Smooth muscle cell (in vitro differentiated cells): ENCODE data around the gene LINC00237. TPM values are rescaled to one million over a fixed set of nuclear protein-coding genes. Genes with fewer than 3 reads are reported as not detected.

Source experiments
- DNase-seq: peaks from one replicate; lab custom pipeline; 2025; ENCODE audit not compliant: unreplicated experiment; lab: John Stamatoyannopoulos, UW
- H2AFZ ChIP-seq: fragments of 200-600 bp; sonication (generic); 2 replicates; pipeline ENCODE4 v1.6.0; 2016; ENCODE audit warnings: antibody characterized with exemption, low read depth, mild to moderate bottlenecking
- H3F3A ChIP-seq: fragments of 200-600 bp; sonication (generic); 2 replicates; pipeline ENCODE4 v1.6.0; 2017; ENCODE audit warnings: antibody characterized with exemption, low read depth
- H3K27ac ChIP-seq: fragments of 200-600 bp; sonication (generic); 2 replicates; pipeline ENCODE4 v1.5.1; 2016; ENCODE audit warnings: low read depth, mild to moderate bottlenecking
- H3K27me3 ChIP-seq: fragments of 200-600 bp; sonication (generic); 2 replicates; pipeline ENCODE4 v1.6.1; 2016; ENCODE audit warnings: low read depth, mild to moderate bottlenecking
- H3K36me3 ChIP-seq: fragments of 200-600 bp; sonication (generic); 2 replicates; pipeline ENCODE4 v1.5.1; 2016; ENCODE audit warnings: low read depth
- H3K4me1 ChIP-seq: fragments of 200-600 bp; sonication (generic); 2 replicates; pipeline ENCODE4 v1.5.1; 2016; ENCODE audit warnings: low read depth
- H3K4me2 ChIP-seq: fragments of 200-600 bp; sonication (generic); 2 replicates; pipeline ENCODE4 v1.6.0; 2016; ENCODE audit warnings: mild to moderate bottlenecking
- H3K4me3 ChIP-seq: fragments of 200-600 bp; sonication (generic); 2 replicates; pipeline ENCODE4 v1.5.1; 2016; ENCODE audit warnings: mild to moderate bottlenecking
- H3K79me2 ChIP-seq: fragments of 200-600 bp; sonication (generic); 2 replicates; pipeline ENCODE4 v1.6.0; 2016; ENCODE audit warnings: low read depth, mild to moderate bottlenecking
- H3K9ac ChIP-seq: fragments of 200-600 bp; sonication (generic); 2 replicates; pipeline ENCODE4 v1.6.0; 2016; ENCODE audit warnings: low read depth
- H3K9me3 ChIP-seq: fragments of 200-600 bp; sonication (generic); replicated peaks from 2 replicates; pipeline ENCODE4 v1.5.1; 2016; ENCODE audit warnings: low read depth
- H4K20me1 ChIP-seq: fragments of 200-600 bp; sonication (generic); 2 replicates; pipeline ENCODE4 v1.6.0; 2016; ENCODE audit warnings: low read depth
- WGBS: methylation state at CpG from one replicate; pipeline ENCODE4 v1.1.7; 2016; ENCODE audit warnings: low lambda C conversion rate; 5-methylcytosine and 5-hydroxymethylcytosine counted together
- polyA plus RNA-seq: library from polyadenylated mRNA; unstranded; fragments of >200 nt; fragmentation: Nextera tagmentation; extraction: Ambion mirVana; gene quantifications from 2 replicates; pipeline ENCODE4 v1.2.1, GENCODE V29; 2016
- total RNA-seq: library from RNA; depleted of rRNA; stranded (reverse); fragments of >200 nt; gene quantifications from 2 replicates; pipeline ENCODE4 v1.2.3, GENCODE V29; 2014
- TF ChIP-seq, protein P1 (sequence below): fragments of 200-600 bp; sonication (generic); IDR thresholded peaks from 2 replicates; pipeline ENCODE4 v1.5.1; 2017; ENCODE audit warnings: borderline replicate concordance, mild to moderate bottlenecking, antibody characterized with exemption; ENCODE audit not compliant: insufficient read depth, poor library complexity, severe bottlenecking

Gene LINC00237
- total and polyA plus RNA-seq, 2 experiments from 2014 or later, result not detected

DNA sequence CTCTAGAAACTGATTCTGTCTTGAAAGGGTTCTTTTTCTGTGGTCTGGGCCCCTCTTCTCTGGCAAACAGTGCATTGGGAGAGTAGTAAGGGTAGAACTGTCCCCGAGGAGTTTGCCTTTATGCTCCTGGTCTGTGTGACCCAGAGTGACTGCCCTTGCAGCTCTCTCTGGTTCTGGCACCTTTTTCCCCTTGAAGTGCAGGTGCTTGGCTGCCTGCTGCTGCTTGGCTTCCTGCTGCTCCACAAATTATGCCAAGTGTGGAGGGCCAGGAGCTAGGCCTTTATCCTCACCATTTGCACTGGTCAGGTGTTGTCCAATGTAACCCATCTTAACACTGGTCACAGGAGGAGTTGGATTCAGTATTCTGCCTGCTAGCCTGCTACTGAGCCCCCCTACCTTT lies 30.9 kb upstream of the LINC00237 start:
- Histone ChIP-seq H3K4me3 (no peak overlapping the region), H2AFZ (no peak overlapping the region), H3K36me3 (no peaks in the 10 kb centered on the region), H3K79me2 (no peaks in the 10 kb centered on the region), H3K9me3 (no peaks in the 10 kb centered on the region), H3K27me3 (no peaks in the 10 kb centered on the region), H3K9ac (no peak overlapping the region), H3K4me1 (no peaks in the 10 kb centered on the region), H4K20me1 (no peaks in the 10 kb centered on the region), H3K4me2 (no peak overlapping the region), H3F3A (no peaks in the 10 kb centered on the region), H3K27ac (no peak overlapping the region)
- no peak for DNase-seq
- WGBS, result 90% methylated on average over 1 of the region's 1 CpG
- TF ChIP-seq, protein P1, sequence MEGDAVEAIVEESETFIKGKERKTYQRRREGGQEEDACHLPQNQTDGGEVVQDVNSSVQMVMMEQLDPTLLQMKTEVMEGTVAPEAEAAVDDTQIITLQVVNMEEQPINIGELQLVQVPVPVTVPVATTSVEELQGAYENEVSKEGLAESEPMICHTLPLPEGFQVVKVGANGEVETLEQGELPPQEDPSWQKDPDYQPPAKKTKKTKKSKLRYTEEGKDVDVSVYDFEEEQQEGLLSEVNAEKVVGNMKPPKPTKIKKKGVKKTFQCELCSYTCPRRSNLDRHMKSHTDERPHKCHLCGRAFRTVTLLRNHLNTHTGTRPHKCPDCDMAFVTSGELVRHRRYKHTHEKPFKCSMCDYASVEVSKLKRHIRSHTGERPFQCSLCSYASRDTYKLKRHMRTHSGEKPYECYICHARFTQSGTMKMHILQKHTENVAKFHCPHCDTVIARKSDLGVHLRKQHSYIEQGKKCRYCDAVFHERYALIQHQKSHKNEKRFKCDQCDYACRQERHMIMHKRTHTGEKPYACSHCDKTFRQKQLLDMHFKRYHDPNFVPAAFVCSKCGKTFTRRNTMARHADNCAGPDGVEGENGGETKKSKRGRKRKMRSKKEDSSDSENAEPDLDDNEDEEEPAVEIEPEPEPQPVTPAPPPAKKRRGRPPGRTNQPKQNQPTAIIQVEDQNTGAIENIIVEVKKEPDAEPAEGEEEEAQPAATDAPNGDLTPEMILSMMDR, result no peak

GRCh38 chr20:21136015-21136732 lies 30.0 kb upstream of the LINC00237 start:
- Histone ChIP-seq H3K4me2 (no peak overlapping the region), H3K9me3 (no peaks in the 10 kb centered on the region), H3F3A (no peaks in the 10 kb centered on the region), H3K4me1 (no peaks in the 10 kb centered on the region), H3K79me2 (no peaks in the 10 kb centered on the region), H3K36me3 (no peaks in the 10 kb centered on the region), H3K4me3 (no peak overlapping the region), H3K9ac (no peak overlapping the region), H2AFZ (no peak overlapping the region), H4K20me1 (no peaks in the 10 kb centered on the region), H3K27me3 (no peaks in the 10 kb centered on the region), H3K27ac (no peak overlapping the region)
- TF ChIP-seq, protein P1, result no peak
- WGBS, result 94% methylated on average over 8 of the region's 8 CpGs
- DNase-seq, result no peak

DNA sequence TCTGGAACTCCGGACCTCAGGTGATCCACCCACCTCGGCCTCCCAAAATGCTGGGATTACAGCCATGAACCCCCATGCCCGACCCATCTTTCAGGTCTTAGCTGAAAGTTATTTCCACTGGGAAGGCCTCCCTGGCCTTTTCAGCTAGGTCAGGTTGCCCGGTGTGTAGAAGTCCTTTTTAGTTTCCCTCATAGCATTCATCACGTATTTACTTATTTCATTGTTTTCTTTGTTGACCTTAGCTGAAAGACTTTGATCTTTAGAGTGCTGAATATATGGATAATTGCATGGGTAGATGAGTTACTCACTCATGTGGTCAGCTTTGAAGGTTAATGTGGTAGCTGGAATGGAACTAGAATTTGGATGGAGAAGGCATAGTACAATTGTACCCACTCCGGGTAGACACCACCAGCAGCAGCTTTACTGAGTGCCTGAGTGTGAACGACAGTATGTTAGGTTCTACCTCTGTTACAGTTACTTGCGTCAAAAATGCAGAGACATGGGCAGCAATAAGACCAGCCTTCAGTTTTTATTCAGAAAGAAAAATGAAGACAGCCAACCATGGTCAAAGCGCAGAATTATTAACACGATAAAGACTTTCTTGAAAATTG lies 28.8 kb upstream of the LINC00237 start:
- no peaks in the 10 kb centered on the region for H3K79me2 ChIP-seq
- no peak overlapping the region for H3K27ac ChIP-seq
- no peak overlapping the region for H2AFZ ChIP-seq
- no peaks in the 10 kb centered on the region for H3K36me3 ChIP-seq
- TF ChIP-seq, protein P1, result no peak
- no peaks in the 10 kb centered on the region for H4K20me1 ChIP-seq
- H3K9me3 ChIP-seq, result no peaks in the 10 kb centered on the region
- 92% methylated on average over 10 of the region's 10 CpGs for WGBS
- H3K4me1 ChIP-seq, result peaks cover 7% of the 10 kb centered on the region
- H3K9ac ChIP-seq, result no peak overlapping the region
- DNase-seq, result no peak
- no peaks in the 10 kb centered on the region for H3F3A ChIP-seq
- H3K4me3 ChIP-seq, result no peak overlapping the region
- no peaks in the 10 kb centered on the region for H3K27me3 ChIP-seq
- H3K4me2 ChIP-seq, result no peak overlapping the region
